Neural crest cell (in vitro differentiated cells): ENCODE data around the gene TGFBRAP1. TPM values are rescaled to one million over a fixed set of nuclear protein-coding genes. Genes with fewer than 3 reads are reported as not detected.
A peak's percentile ranks its signal among the peaks of the same experiment; 100 is the strongest.

ENCODE experiments used
- DNase-seq: peaks from one replicate; pipeline ENCODE4 v3.0.0; 2021; ENCODE audit warnings: low read depth, mixed read lengths, low spot score
- H3K27ac Mint-ChIP-seq: one replicate; pipeline ENCODE4 v1.8.0; 2021; ENCODE audit warnings: mild to moderate bottlenecking, mixed read lengths; ENCODE audit not compliant: unreplicated experiment
- H3K27me3 Mint-ChIP-seq: 2 replicates; pipeline ENCODE4 v1.8.0; 2021; ENCODE audit warnings: low read depth, mild to moderate bottlenecking, mixed read lengths
- H3K36me3 Mint-ChIP-seq: 2 replicates; pipeline ENCODE4 v1.8.0; 2021; ENCODE audit warnings: low read depth, mild to moderate bottlenecking, mixed read lengths
- H3K4me1 Mint-ChIP-seq: 2 replicates; pipeline ENCODE4 v1.8.0; 2021; ENCODE audit warnings: mixed read lengths
- H3K4me3 Mint-ChIP-seq: one replicate; pipeline ENCODE4 v1.8.0; 2021; ENCODE audit warnings: mild to moderate bottlenecking, mixed read lengths
- H3K9me3 Mint-ChIP-seq: 2 replicates; pipeline ENCODE4 v1.8.0; 2021; ENCODE audit warnings: mixed read lengths
- total RNA-seq: library from RNA; stranded (reverse); gene quantifications from 2 replicates; pipeline ENCODE4 v1.2.1, GENCODE V29; 2021
- TF ChIP-seq, protein P1 (sequence below): fragments of 200-600 bp; sonication (generic); conservative IDR thresholded peaks from 2 replicates; pipeline ENCODE4 v1.5.0; 2021; ENCODE audit warnings: antibody characterized with exemption, mild to moderate bottlenecking

TGFBRAP1 gene
- total RNA-seq, 1 donor from 2014 or later, result 23.8 TPM

DNA sequence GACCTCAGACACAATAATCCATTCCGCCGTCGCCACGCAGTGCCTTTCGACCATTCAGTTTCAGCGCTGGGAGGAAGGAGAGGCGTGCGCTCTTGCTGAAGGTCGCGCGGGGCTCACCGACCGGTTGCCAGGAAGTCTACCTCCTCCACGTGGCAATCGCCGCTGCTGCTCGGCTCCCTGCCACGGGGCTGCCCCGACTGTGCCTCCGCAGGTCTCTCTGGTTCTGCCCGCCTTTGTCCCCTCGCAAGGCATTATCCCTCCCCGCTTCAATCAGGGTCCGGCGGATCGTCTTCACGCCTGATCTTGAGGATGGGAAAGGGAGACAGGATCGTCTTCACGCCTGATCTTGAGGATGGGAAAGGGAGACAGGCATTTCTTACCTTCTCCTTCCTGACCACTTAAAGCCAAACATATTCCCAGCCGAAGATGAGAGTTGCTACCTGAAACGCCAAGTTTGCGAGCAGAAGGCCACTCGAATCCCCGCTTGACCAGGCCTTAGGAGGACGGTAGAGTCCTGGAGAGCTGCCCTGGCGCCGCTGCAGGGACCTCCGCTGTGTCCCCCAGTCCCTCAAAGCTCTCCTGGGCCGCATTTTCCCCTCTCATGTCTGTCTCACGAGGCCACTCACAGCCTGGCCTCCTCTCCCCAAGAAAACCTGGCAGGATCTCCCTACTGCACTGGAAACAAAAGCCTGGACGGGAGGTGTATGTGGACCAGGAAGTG is 92.3 kb downstream of the TGFBRAP1 start:
- DNase-seq, result no peak
- Mint-ChIP-seq H3K27me3 (peaks cover 2% of the 10 kb centered on the region), H3K4me3 (no peak overlapping the region), H3K27ac (no peak overlapping the region), H3K4me1 (peaks cover 8% of the 10 kb centered on the region), H3K9me3 (no peaks in the 10 kb centered on the region), H3K36me3 (no peaks in the 10 kb centered on the region)
- TF ChIP-seq, protein P1, sequence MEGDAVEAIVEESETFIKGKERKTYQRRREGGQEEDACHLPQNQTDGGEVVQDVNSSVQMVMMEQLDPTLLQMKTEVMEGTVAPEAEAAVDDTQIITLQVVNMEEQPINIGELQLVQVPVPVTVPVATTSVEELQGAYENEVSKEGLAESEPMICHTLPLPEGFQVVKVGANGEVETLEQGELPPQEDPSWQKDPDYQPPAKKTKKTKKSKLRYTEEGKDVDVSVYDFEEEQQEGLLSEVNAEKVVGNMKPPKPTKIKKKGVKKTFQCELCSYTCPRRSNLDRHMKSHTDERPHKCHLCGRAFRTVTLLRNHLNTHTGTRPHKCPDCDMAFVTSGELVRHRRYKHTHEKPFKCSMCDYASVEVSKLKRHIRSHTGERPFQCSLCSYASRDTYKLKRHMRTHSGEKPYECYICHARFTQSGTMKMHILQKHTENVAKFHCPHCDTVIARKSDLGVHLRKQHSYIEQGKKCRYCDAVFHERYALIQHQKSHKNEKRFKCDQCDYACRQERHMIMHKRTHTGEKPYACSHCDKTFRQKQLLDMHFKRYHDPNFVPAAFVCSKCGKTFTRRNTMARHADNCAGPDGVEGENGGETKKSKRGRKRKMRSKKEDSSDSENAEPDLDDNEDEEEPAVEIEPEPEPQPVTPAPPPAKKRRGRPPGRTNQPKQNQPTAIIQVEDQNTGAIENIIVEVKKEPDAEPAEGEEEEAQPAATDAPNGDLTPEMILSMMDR, result no peak

DNA sequence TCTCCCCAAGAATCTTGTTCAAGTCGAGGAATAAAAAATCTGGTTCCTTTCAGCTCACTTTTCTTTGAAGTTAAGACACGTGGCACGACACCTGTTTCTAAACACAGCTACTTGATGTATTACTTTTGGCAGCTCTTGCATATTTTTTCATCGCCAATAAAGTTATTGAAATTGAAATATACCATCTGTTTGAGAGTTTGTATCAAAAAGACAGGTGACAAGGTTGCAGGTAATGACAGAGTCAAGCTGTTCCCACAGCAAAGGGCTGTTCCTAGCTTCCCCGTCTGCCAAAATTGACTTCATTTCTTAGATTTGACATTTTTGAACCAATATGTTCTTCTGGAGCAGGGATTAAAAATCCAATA is 93.5 kb downstream of the TGFBRAP1 start:
- Mint-ChIP-seq H3K27ac (no peak overlapping the region), H3K4me3 (no peak overlapping the region), H3K27me3 (peaks cover 2% of the 10 kb centered on the region), H3K36me3 (no peaks in the 10 kb centered on the region), H3K9me3 (no peaks in the 10 kb centered on the region), H3K4me1 (peaks cover 8% of the 10 kb centered on the region)
- DNase-seq, result no peak
- TF ChIP-seq, protein P1, result no peak

DNA sequence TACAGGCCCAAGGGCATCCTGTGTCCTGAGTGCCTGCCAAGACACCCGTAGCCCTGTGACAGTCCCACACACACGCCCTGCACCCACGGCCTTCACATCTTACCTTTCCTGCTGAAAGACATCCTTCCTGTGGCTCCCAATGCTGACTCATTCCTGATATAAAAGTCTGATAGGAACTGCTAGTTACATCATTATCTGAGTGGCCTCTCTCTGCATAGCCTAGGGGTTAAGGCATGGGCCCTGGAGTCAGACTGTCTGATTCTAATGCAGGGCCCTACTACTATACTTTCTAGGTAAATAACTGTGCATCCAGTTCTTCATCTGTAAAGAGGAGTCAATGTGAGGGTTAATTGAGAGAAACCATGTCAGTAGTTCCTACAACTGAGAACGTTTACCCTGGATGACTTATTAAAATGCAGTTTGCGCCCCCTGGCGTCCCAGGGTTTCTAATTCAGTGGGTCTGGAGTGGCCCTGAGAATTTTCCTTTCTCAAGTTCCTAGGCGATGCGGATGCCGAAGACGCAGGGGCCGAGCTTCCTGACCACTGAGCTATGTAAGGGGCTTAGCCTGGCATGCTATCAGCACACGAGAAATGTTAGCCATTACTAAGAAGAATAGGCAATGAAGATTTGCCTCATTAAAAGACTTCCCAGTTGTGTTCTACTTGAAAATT is 94.0 kb downstream of the TGFBRAP1 start:
- Mint-ChIP-seq H3K27me3 (peaks cover 2% of the 10 kb centered on the region), H3K27ac (no peak overlapping the region), H3K36me3 (no peaks in the 10 kb centered on the region), H3K4me3 (no peak overlapping the region), H3K4me1 (peaks cover 8% of the 10 kb centered on the region), H3K9me3 (no peaks in the 10 kb centered on the region)
- TF ChIP-seq, protein P1, result peak; percentile 89
- peak; percentile 83 for DNase-seq

DNA sequence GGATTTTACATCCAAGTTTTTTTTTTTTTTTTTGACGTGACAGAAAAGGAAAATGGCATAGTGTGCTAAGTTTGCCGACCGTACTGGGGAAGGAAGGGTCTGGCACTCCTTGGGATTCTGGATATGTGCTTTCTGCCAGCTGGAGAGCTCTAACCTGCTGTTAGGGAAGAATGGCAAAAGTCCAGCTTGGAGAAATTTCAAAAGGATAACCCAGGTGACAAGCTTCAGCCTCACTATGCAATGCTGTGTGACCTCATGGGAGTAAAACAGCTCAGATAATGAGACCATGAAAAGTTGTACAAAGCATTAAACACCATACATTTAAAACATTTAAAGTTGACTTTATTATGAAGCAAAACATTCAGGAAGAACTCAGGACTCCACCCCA is 98.3 kb downstream of the TGFBRAP1 start:
- H3K4me1 Mint-ChIP-seq, result peaks cover 11% of the 10 kb centered on the region
- H3K27me3 Mint-ChIP-seq, result peaks cover 2% of the 10 kb centered on the region
- H3K36me3 Mint-ChIP-seq, result no peaks in the 10 kb centered on the region
- no peaks in the 10 kb centered on the region for H3K9me3 Mint-ChIP-seq
- H3K27ac Mint-ChIP-seq, result no peak overlapping the region
- H3K4me3 Mint-ChIP-seq, result no peak overlapping the region
- TF ChIP-seq, protein P1, result no peak
- no peak for DNase-seq

DNA sequence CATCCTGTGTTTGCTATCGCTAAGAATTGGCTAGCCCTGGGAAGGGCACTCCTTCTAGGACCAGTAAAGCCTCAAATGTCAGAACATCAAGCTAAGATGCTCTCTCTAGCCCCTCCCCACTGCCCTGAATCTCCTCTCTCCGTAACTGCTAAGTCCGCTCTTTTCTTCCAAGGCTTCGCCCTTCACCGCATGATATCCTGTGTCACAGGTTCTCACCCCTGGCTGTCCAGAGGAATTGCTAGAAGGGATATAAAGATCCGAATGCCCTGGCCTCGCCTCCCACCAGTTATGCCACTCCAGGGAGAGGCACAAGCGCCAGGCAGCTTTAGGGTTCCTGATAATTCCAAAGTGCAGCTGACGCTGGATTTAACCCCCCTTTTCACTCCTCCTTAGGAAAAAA is 105.1 kb downstream of the TGFBRAP1 start:
- H3K9me3 Mint-ChIP-seq, result no peaks in the 10 kb centered on the region
- H3K36me3 Mint-ChIP-seq, result no peaks in the 10 kb centered on the region
- H3K27ac Mint-ChIP-seq, result no peak overlapping the region
- H3K4me1 Mint-ChIP-seq, result peaks cover 13% of the 10 kb centered on the region
- H3K4me3 Mint-ChIP-seq, result no peak overlapping the region
- H3K27me3 Mint-ChIP-seq, result peaks cover 2% of the 10 kb centered on the region
- TF ChIP-seq, protein P1, result no peak
- DNase-seq, result no peak
